Large intestine (tissue), 3 donors: Measurements from ENCODE around the gene TFG. TPM values are rescaled to one million over a fixed set of nuclear protein-coding genes. Genes with fewer than 3 reads are reported as not detected.

Experiments
- DNase-seq, 2 donors: peaks; one replicate each; pipeline versions ENCODE4 v3.0.0 to v3.0.0-alpha.2; 2013
- H3K27ac ChIP-seq: one replicate; pipeline ENCODE4 v1.5.1; 2013; ENCODE audit warnings: low read length
- H3K27me3 ChIP-seq: 2 replicates; pipeline ENCODE4 v1.6.1; 2013; ENCODE audit warnings: low read length; ENCODE audit not compliant: control insufficient read depth, insufficient read depth
- H3K36me3 ChIP-seq: 2 replicates; pipeline ENCODE4 v1.6.1; 2013; ENCODE audit warnings: low read length; ENCODE audit not compliant: control insufficient read depth, insufficient read depth
- H3K4me1 ChIP-seq: one replicate; pipeline ENCODE4 v1.6.1; 2013; ENCODE audit warnings: low read length; ENCODE audit not compliant: control insufficient read depth, insufficient read depth
- H3K4me3 ChIP-seq: one replicate; pipeline ENCODE4 v1.5.1; 2013; ENCODE audit warnings: low read length
- H3K9me3 ChIP-seq: one replicate; pipeline ENCODE4 v1.6.1; 2013; ENCODE audit warnings: mild to moderate bottlenecking, low read depth, low read length, moderate library complexity; ENCODE audit not compliant: control insufficient read depth
- WGBS: methylation state at CpG from one replicate; pipeline ENCODE4 v1.1.5; 2013; ENCODE audit warnings: low lambda C conversion rate; ENCODE audit not compliant: insufficient coverage; 5-methylcytosine and 5-hydroxymethylcytosine counted together
- polyA plus RNA-seq: library from polyadenylated mRNA; unstranded; fragments of 120-200 nt; gene quantifications from one replicate; pipeline ENCODE4 v1.2.1, GENCODE V29; 2013

Gene TFG
- polyA plus RNA-seq, 1 donor, result 159 TPM

DNA sequence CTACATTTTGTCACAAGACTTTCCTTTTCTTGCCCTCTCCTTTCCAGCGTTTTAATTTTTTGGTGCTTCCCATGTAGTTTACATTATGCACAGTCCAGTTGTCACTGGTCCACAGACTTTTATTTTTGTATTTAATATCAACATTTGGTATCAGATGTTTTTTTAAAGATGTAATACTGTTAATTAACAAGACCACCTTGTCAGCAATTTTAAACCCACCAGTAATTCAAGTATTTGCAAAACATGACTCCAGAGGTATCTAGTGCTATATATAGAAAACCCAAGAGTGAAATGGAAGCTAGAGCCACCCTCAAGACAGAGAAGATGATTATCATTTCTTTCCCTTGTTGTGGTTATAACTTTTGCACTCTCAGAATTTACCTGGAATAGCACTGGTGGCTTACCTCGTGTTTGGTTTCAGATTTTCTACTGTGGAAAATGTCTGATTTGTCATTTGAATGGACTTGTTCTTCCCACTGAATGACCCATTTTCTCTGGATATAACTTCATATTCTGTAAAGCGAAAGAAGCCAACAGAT is 56.2 kb downstream of the TFG start:
- Histone ChIP-seq H3K9me3 (no peaks in the 10 kb centered on the region), H3K27me3 (no peaks in the 10 kb centered on the region), H3K4me1 (no peaks in the 10 kb centered on the region), H3K27ac (no peak overlapping the region), H3K4me3 (no peak overlapping the region), H3K36me3 (peaks cover 3% of the 10 kb centered on the region)
- no peak for DNase-seq
- WGBS, result 100% methylated on average over 1 of the region's 3 CpGs

GRCh38 chr3:100766069-100766468 is 56.8 kb downstream of the TFG start:
- Histone ChIP-seq H3K27ac (no peak overlapping the region), H3K4me3 (no peak overlapping the region), H3K4me1 (no peaks in the 10 kb centered on the region), H3K27me3 (no peaks in the 10 kb centered on the region), H3K36me3 (peaks cover 3% of the 10 kb centered on the region), H3K9me3 (no peaks in the 10 kb centered on the region)
- WGBS, result no CpG with 5 or more reads among the region's 2 CpGs
- no peak for DNase-seq

DNA sequence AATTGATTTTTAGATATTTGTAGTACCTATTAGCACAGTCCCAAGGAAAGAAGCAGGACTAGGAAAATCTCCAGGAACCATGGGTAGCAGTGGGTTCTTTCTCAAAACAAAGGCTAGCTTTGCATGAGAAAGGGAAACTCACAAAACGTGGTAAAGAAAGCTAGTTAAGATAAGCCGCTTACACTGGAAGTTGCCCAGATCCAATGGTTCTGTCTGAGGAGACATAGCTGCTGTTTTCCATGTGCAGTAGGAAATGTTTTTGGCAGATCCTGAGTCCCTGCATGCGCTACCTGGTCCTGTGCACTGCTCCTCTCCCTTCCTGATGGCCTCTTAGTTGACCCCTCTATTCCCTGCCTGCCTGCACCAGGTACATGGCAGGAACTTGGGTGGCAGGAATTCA is 60.4 kb downstream of the TFG start:
- DNase-seq, result no peak

GRCh38 chr3:100775226-100775625 is 65.9 kb downstream of the TFG start:
- Histone ChIP-seq H3K36me3 (peaks cover 8% of the 10 kb centered on the region), H3K27ac (no peak overlapping the region), H3K9me3 (no peaks in the 10 kb centered on the region), H3K4me3 (no peak overlapping the region), H3K27me3 (no peaks in the 10 kb centered on the region), H3K4me1 (no peaks in the 10 kb centered on the region)
- no peak for DNase-seq
- 96% methylated on average over 3 of the region's 3 CpGs for WGBS

More for the DNA sequence above, 60.4 kb downstream of the TFG start:
- peaks cover 3% of the 10 kb centered on the region for H3K36me3 ChIP-seq
- no peak overlapping the region for H3K4me3 ChIP-seq
- no peaks in the 10 kb centered on the region for H3K27me3 ChIP-seq
- H3K27ac ChIP-seq, result no peak overlapping the region
- H3K9me3 ChIP-seq, result no peaks in the 10 kb centered on the region
- H3K4me1 ChIP-seq, result no peaks in the 10 kb centered on the region
- 40% methylated on average over 1 of the region's 3 CpGs for WGBS

- H3K9me3 ChIP-seq, result no peaks in the 10 kb centered on the region
- H3K36me3 ChIP-seq, result peaks cover 8% of the 10 kb centered on the region
- H3K27ac ChIP-seq, result no peak overlapping the region
- H3K4me3 ChIP-seq, result no peak overlapping the region
- no peaks in the 10 kb centered on the region for H3K27me3 ChIP-seq
- DNase-seq, result no peak
- no peaks in the 10 kb centered on the region for H3K4me1 ChIP-seq
Observed at GRCh38 chr3:100775669-100776068, 66.4 kb downstream of the TFG start.

DNA sequence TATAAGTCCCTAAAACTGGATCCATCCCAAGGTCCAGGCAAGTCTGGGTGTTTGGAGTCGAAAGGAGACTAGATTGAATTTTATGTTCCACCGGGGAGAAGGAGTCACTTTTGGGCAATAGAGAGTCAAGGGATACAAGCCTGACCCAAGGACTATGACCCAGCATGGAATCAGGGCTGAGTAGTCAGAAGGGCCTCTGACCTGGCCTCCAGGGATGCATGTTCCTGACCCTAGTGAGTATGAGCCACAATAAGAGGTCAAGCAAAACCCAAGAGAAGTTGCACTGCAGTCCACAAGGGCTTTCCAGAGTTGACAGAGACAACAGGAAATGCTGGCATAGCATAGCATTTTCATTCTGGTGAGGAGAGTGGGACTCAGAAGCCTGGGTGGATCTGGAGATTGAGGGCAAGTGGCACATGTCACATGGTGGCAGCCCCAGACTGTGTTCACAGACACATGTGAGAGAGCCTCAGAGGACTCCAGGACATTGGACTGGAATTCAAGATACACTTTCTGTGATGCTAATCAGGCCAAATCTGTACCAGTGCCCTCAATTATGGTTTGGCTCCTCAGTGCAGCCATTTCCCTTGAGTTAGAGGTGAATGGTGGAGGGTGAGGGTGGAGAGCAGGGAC is 66.9 kb downstream of the TFG start:
- Histone ChIP-seq H3K27ac (no peak overlapping the region), H3K4me1 (no peaks in the 10 kb centered on the region), H3K9me3 (no peaks in the 10 kb centered on the region), H3K27me3 (no peaks in the 10 kb centered on the region), H3K4me3 (no peak overlapping the region), H3K36me3 (peaks cover 8% of the 10 kb centered on the region)
- WGBS, result no CpG with 5 or more reads among the region's 2 CpGs
- DNase-seq, result no peak

- 100% methylated on average over 1 of the region's 2 CpGs for WGBS
- peaks cover 8% of the 10 kb centered on the region for H3K36me3 ChIP-seq
Observed at GRCh38 chr3:100776746-100777145, 67.5 kb downstream of the TFG start.

GRCh38 chr3:100777271-100777670 is 68.0 kb downstream of the TFG start:
- DNase-seq, result no peak
- H3K4me3 ChIP-seq, result no peak overlapping the region

More at GRCh38 chr3:100776746-100777145, 67.5 kb downstream of the TFG start:
- Histone ChIP-seq H3K9me3 (no peaks in the 10 kb centered on the region), H3K27ac (no peak overlapping the region), H3K4me1 (no peaks in the 10 kb centered on the region), H3K4me3 (no peak overlapping the region), H3K27me3 (no peaks in the 10 kb centered on the region)
- DNase-seq, result no peak

GRCh38 chr3:100779480-100779879 is 70.2 kb downstream of the TFG start:
- no peak for DNase-seq
- Histone ChIP-seq H3K27me3 (no peaks in the 10 kb centered on the region), H3K27ac (no peak overlapping the region), H3K4me1 (no peaks in the 10 kb centered on the region), H3K9me3 (no peaks in the 10 kb centered on the region), H3K4me3 (no peak overlapping the region), H3K36me3 (peaks cover 8% of the 10 kb centered on the region)

More at GRCh38 chr3:100777271-100777670, 68.0 kb downstream of the TFG start:
- Histone ChIP-seq H3K27ac (no peak overlapping the region), H3K27me3 (no peaks in the 10 kb centered on the region), H3K9me3 (no peaks in the 10 kb centered on the region), H3K4me1 (no peaks in the 10 kb centered on the region), H3K36me3 (peaks cover 8% of the 10 kb centered on the region)

DNA sequence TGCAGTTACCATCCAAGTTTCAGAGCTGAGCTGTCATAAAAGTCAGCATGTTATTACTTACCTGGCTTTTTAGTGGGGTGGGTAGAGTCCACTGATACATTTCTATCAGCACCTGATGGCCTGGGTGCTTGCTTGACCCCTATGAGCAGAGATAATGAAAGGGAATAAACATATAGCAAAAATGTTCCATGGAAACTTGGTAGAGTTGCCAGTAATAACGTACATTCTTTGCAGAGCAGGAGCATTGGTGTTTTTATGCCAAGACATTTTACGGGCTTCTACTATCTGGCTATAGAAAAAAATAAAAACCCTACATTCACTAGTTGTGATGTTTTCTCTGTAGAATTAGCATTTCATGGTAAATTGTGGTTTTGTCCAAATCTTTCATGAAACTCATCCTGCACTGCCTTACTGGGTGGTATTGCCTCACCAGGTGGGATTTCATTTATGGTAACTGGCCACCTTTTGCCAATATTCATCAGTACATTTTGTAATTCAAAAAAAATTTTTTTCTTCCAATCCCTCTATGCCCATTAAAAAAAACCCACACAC is 70.9 kb downstream of the TFG start:
- H3K4me1 ChIP-seq, result no peaks in the 10 kb centered on the region

GRCh38 chr3:100781301-100781700 is 72.0 kb downstream of the TFG start:
- no CpG with 5 or more reads among the region's 2 CpGs for WGBS

More for the DNA sequence above, 70.9 kb downstream of the TFG start:
- no peak for DNase-seq
- Histone ChIP-seq H3K9me3 (no peaks in the 10 kb centered on the region), H3K27me3 (no peaks in the 10 kb centered on the region), H3K4me3 (no peak overlapping the region), H3K27ac (no peak overlapping the region), H3K36me3 (peaks cover 8% of the 10 kb centered on the region)
- 100% methylated on average over 1 of the region's 2 CpGs for WGBS

More at GRCh38 chr3:100781301-100781700, 72.0 kb downstream of the TFG start:
- Histone ChIP-seq H3K36me3 (peaks cover 8% of the 10 kb centered on the region), H3K9me3 (peaks cover 4% of the 10 kb centered on the region), H3K4me1 (no peaks in the 10 kb centered on the region), H3K4me3 (no peak overlapping the region), H3K27ac (no peak overlapping the region), H3K27me3 (no peaks in the 10 kb centered on the region)
- no peak for DNase-seq
